Breast epithelium (tissue), 4 donors: Measurements from ENCODE around the gene NFXL1. TPM values are rescaled to one million over a fixed set of nuclear protein-coding genes. Genes with fewer than 3 reads are reported as not detected.

Source experiments
- DNase-seq, 2 donors: peaks; one replicate each; pipeline ENCODE4 v3.0.0-alpha.2; 2019; ENCODE audit warnings: low spot score in 2 of 2
- H3K27ac ChIP-seq, 2 donors: fragments of 200-600 bp; sonication (generic) in 1 of 2; one replicate each; pipeline ENCODE4 v1.5.1; 2016 to 2019; ENCODE audit warnings: mild to moderate bottlenecking in 1 of 2
- H3K27me3 ChIP-seq, 2 donors: fragments of 200-600 bp; sonication (generic) in 1 of 2; one replicate each; pipeline versions ENCODE4 v1.5.1 to v1.6.0; 2017 to 2019; ENCODE audit warnings: control low read depth in 1 of 2, mild to moderate bottlenecking in 1 of 2
- H3K36me3 ChIP-seq: fragments of 200-600 bp; one replicate; pipeline ENCODE4 v1.5.1; 2019
- H3K4me1 ChIP-seq, 2 donors: fragments of 200-600 bp; sonication (generic); one replicate each; pipeline ENCODE4 v1.5.1; 2016 to 2019; ENCODE audit warnings: control low read depth in 1 of 2
- H3K4me3 ChIP-seq, 3 donors: fragments of 200-600 bp; sonication (generic); 1 replicate in 2 of 3; 2 replicates in 1 of 3; pipeline ENCODE4 v1.5.1; 2016 to 2019; ENCODE audit warnings: mild to moderate bottlenecking in 3 of 3, moderate library complexity in 2 of 3
- H3K9me3 ChIP-seq, 2 donors: fragments of 200-600 bp; sonication (generic) in 1 of 2; one replicate each; pipeline ENCODE4 v1.5.1; 2016 to 2019; ENCODE audit warnings: control low read depth in 1 of 2
- POLR2A ChIP-seq: fragments of 450-650 bp; IDR thresholded peaks from one replicate; pipeline ENCODE4 v1.6.1; 2016; ENCODE audit warnings: antibody characterized with exemption, mild to moderate bottlenecking, moderate library complexity
- POLR2AphosphoS5 ChIP-seq, 3 donors: sonication (generic); formaldehyde crosslinking; IDR thresholded peaks; one replicate each; pipeline ENCODE4 v1.6.1; 2017; ENCODE audit warnings: antibody characterized with exemption in 3 of 3
- intact Hi-C: fragments of 100-400 bp; cut with DNase I; formaldehyde crosslinking; loops from one replicate; pipeline ENCODE4 v1.15.1; 2023; ENCODE audit warnings: low total_unique reads
- total RNA-seq, 3 donors: library from RNA; depleted of rRNA; stranded (reverse); fragments of >200 nt; gene quantifications; one replicate each; pipeline ENCODE4 v1.1.0, GENCODE V29; 2016
- TF ChIP-seq, protein P1 (sequence below), 3 donors: fragments of 450-650 bp; IDR thresholded peaks; one replicate each; pipeline ENCODE4 v1.5.1; 2016 to 2017; ENCODE audit warnings: antibody characterized with exemption in 3 of 3, mild to moderate bottlenecking in 3 of 3, moderate library complexity in 3 of 3

The NFXL1 gene
- total RNA-seq, result 10 to 100 TPM; 12.5 to 22.7 (median 20.0) TPM

- Histone ChIP-seq H3K27ac (peak within 1 kb of the TSS; percentile 84 to 89), H3K27me3 (no peaks in the 10 kb centered on the region), H3K4me3 (peak within 1 kb of the TSS; percentile 75 to 87 (median 86)), H3K9me3 (no peaks in the 10 kb centered on the region), H3K36me3 (no peaks in the 10 kb centered on the region), H3K4me1 (peaks cover 0 to 6% of the 10 kb centered on the region in 2 donors)
- TF ChIP-seq POLR2A (peak; percentile 47), POLR2AphosphoS5 (IDR thresholded peaks at IDR 0.05) (peak; percentile 56 to 83 (median 75))
- TF ChIP-seq, protein P1, sequence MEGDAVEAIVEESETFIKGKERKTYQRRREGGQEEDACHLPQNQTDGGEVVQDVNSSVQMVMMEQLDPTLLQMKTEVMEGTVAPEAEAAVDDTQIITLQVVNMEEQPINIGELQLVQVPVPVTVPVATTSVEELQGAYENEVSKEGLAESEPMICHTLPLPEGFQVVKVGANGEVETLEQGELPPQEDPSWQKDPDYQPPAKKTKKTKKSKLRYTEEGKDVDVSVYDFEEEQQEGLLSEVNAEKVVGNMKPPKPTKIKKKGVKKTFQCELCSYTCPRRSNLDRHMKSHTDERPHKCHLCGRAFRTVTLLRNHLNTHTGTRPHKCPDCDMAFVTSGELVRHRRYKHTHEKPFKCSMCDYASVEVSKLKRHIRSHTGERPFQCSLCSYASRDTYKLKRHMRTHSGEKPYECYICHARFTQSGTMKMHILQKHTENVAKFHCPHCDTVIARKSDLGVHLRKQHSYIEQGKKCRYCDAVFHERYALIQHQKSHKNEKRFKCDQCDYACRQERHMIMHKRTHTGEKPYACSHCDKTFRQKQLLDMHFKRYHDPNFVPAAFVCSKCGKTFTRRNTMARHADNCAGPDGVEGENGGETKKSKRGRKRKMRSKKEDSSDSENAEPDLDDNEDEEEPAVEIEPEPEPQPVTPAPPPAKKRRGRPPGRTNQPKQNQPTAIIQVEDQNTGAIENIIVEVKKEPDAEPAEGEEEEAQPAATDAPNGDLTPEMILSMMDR (IDR thresholded peaks at IDR 0.05), result no peak
- intact Hi-C loops, result no loop called here
- peak; percentile 95 to 97 for DNase-seq
These were observed at the start of gene NFXL1 for GRCh38 chr4:47914220-47914925. Gene NFXL1 (minus strand): TSS chr4:47914583. CDS start chr4:47914203, 380 bp downstream.

DNA sequence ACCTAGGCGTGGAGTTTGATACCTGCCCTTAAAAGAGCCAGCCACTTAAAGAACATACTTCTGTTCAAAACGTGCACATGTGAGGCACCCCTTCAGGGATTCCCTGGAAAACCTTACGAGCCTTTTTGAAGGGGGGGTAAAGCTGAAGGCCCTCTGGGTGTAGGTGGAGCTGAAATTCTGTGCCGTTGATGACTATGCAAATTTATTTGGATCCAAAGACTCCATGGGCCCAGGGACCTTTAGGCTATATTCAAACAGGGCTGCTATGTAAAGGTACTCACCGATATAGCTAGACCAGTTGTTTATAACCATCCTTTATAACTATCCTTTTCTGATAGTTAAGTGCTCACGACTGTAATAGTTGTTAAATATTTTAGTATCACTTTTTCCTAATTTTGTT, 40.3 kb upstream of the NFXL1 start:
- Histone ChIP-seq H3K27ac (no peak overlapping the region), H3K36me3 (no peaks in the 10 kb centered on the region), H3K4me1 (no peaks in the 10 kb centered on the region), H3K9me3 (no peaks in the 10 kb centered on the region), H3K4me3 (no peak overlapping the region), H3K27me3 (no peaks in the 10 kb centered on the region)
- intact Hi-C loops, result no loop called here
- DNase-seq, result no peak
- no peak for TF ChIP-seq POLR2A
- TF ChIP-seq, protein P1 (IDR thresholded peaks at IDR 0.05), result no peak
- no peak for TF ChIP-seq POLR2AphosphoS5 (IDR thresholded peaks at IDR 0.05)

DNA sequence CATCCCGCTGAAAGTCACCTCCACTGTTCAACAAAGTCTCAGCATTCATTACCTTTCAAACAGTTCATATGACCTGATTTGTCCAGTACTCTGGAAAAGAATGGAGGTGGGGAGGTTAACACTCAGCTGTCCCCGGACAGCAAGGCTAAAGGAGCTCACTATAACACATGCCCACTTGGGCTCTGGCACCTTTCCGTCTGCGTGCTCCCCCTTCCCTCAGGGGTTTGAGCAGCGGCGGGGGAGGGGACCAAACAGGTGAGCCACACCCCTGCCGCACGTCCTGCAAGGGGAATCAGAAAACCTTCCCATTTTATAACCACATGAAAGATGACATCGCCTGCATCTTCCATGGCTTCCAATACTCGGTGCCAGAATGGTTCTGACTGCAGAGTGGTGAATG, 39.9 kb upstream of the NFXL1 start:
- intact Hi-C loops, result no loop called here
- no peaks in the 10 kb centered on the region for H3K27me3 ChIP-seq
- no peak overlapping the region for H3K4me3 ChIP-seq
- H3K27ac ChIP-seq, result no peak overlapping the region
- no peaks in the 10 kb centered on the region for H3K36me3 ChIP-seq
- DNase-seq, result no peak
- no peaks in the 10 kb centered on the region for H3K4me1 ChIP-seq
- no peaks in the 10 kb centered on the region for H3K9me3 ChIP-seq
- TF ChIP-seq POLR2A, result no peak
- TF ChIP-seq POLR2AphosphoS5 (IDR thresholded peaks at IDR 0.05), result no peak
- TF ChIP-seq, protein P1 (IDR thresholded peaks at IDR 0.05), result no peak

GRCh38 chr4:47945930-47946726, 31.7 kb upstream of the NFXL1 start:
- TF ChIP-seq, protein P1 (IDR thresholded peaks at IDR 0.05), result no peak
- TF ChIP-seq POLR2A, result no peak
- no peak for TF ChIP-seq POLR2AphosphoS5 (IDR thresholded peaks at IDR 0.05)
- no peaks in the 10 kb centered on the region for H3K27me3 ChIP-seq
- no peaks in the 10 kb centered on the region for H3K36me3 ChIP-seq
- no peak overlapping the region for H3K4me3 ChIP-seq
- intact Hi-C loops, result no loop called here
- no peak for DNase-seq
- no peaks in the 10 kb centered on the region for H3K4me1 ChIP-seq
- no peak overlapping the region for H3K27ac ChIP-seq
- no peaks in the 10 kb centered on the region for H3K9me3 ChIP-seq
